Measurements from ENCODE around the gene TARM1.
"Not testable (repeated sequence)": the region's sequence is repeated elsewhere in the genome, so short reads cannot be mapped to it uniquely, and the experiment has no call there.

The TARM1 gene

DNA sequence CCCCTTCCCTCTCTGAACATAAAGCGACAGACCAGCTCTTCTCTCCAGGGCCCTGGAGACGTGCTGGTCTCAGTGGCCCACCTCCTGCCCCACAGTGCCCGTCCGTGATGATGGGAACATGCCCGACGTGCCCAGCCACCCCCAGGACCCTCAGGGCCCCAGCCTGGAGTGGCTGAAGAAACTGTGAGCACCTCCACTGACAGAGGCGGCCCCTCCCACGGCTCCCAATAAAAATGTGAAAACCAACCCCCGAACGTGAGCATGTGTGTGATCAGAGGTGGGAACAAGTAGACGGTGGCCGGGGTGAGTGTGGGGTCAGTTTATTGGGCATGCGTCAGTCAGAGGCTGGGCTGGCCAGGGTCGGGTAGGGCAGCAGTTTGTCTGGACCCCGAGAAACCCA is 25.6 kb upstream of the TARM1 start:
- no peak overlapping the region for H3K27ac ChIP-seq
- no peak for TF ChIP-seq CTCF (conservative IDR thresholded peaks at IDR 0.05)

DNA sequence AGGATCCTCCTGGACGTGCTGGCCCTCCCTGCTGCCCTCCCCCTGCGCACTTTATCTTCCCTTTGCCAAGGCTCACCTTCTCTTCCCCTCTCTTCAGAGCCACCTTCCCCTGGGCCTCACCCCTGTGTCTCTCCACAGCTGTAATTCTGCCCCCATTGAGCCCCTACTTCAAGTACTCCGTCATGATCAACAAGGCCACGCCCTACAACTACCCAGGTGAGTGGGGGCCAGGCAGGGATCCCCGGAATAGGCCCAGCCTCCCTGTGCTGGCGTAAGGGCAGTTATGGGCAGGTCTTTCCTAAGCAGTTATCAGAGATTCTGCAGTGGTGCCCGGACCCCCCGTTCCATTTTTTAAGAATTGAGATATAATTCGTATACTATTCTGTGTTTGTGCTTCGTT is 24.6 kb upstream of the TARM1 start:
- no peak for TF ChIP-seq CTCF (conservative IDR thresholded peaks at IDR 0.05)
- no peak overlapping the region for H3K27ac ChIP-seq

DNA sequence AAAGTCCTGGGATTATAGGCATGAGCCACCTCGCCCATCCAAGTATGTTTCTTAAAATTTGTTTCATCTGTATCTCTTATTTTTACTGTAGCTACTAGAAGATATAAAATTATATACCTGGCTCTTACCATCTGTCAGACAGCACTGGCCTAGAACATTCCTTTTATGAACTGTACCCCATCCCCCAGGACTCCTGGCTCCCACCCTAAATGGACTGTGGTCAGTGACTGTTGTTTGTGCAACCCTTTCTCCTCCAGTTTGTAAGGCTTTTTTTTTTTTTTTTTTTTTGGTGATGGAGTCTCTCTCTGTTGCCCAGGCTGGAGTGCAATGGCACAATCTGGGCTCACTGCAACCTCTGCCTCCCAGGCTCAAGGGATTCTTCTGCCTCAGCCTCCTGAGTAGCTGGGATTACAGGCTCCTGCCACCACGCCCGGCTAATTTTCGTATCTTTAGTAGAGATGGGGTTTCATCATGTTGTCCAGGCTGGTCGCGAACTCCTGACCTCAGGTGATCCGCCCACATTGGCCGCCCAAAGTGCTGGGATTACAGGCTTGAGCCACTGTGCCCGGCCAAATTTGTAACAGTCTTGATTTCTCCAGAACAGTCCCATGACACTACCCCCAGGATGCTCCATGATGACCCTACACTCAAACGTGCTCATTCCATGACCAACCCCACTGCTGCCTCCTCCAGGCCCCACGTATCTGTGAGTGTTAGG is 24.0 kb upstream of the TARM1 start:
- H3K27ac ChIP-seq, result no peak overlapping the region
- TF ChIP-seq CTCF (conservative IDR thresholded peaks at IDR 0.05), result no peak

- TF ChIP-seq CTCF (conservative IDR thresholded peaks at IDR 0.05), result no peak
- peak within 1 kb of the TSS; percentile 81 for H3K27ac ChIP-seq
Measured at GRCh38 chr19:54102421-54103169, 21.4 kb upstream of the TARM1 start, which contains the start of gene NDUFA3. TSS of gene NDUFA3 (plus strand) at chr19:54102855. CDS start at chr19:54102879, 24 bp downstream.

DNA sequence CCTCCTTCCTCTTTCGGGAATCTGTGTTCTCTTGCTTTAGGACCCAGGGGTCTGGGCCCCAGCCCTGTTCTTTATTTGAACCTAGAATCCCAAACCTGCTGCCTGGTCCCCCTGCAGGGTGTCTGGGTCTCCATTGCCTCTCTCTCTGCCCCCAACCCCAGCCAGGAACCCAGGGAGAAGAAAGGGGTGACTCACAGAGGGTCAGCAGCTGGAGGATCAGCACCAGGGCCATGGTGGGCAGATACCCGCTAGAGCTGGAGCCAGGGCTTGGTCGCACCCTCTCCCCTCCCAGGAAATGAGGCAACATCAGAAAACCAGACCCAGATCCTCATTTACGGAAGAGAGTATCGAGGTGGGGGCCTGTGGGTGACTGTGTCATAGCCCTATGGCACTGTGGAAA is 19.4 kb upstream of the TARM1 start, which contains the start of gene OSCAR:
Gene OSCAR (minus strand): TSS at position 243 of the 400 bp plus-strand sequence. CDS start 11 bp downstream, at position 232.
- H3K27ac ChIP-seq, result no peak within 1 kb of the TSS

DNA sequence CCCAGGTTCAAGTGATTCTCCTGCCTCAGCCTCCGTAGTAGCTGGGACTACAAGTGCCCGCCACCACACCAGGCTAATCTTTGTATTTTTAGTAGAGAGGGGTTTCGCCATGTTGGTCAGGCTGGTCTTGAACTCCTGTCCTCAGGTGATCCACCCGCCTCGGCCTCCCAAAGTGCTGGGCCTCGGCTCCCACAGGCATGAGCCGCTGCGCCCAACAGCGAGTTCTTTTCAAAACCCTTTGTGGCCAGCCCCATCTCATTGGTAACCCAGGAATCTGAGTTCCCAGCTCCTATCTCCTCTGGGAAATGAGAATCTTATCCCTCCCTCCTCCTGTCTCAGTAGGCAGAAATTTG is 18.7 kb upstream of the TARM1 start:
- H3K27ac ChIP-seq, result not testable (repeated sequence)

More for the DNA sequence above, 19.4 kb upstream of the TARM1 start, which contains the start of gene OSCAR:
- TF ChIP-seq CTCF (conservative IDR thresholded peaks at IDR 0.05), result no peak

DNA sequence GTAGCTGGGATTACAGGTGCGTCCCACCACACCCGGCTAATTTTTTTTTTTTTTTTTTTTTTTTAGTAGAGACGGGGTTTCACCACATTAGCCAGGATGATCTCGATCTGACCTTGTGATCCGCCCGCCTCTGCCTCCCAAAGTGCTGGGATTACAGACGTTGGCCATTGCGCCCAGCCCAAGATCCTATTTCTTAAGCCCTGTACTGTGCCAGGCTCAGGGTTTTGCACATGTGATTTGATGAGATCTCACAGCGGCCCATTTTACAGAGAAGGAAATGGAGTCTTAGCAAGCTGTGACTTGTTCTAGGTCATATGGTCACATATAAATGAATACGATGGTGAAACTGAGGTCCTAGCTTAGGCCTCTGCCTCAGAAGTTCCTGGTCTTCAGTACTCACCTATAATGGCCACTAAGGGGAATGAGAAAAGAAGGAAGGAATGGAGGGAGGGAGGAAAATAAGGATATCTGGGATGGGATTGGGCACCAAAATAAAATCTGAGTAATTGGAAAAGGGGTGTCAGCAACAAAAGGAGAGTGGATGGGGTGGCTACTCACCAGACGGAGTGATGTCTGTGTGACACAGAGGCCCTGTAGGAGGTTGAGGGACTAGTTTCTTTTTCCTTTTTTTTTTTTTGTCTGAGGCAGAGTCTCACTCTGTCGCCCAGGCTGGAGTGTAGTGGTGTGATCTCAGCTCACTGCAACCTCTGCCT is 18.2 kb upstream of the TARM1 start:
- TF ChIP-seq CTCF (conservative IDR thresholded peaks at IDR 0.05), result no peak
- H3K27ac ChIP-seq, result no peak overlapping the region

Measured in VCaP (cell line).